OCI-M2 (cell line): ENCODE measurements around the gene CBLC.
"Not testable (repeated sequence)": the region's sequence is repeated elsewhere in the genome, so short reads cannot be mapped to it uniquely, and the experiment has no call there.

Experiments used
- DNase-seq: peaks from one replicate; lab custom pipeline; 2025; ENCODE audit not compliant: unreplicated experiment; lab: John Stamatoyannopoulos, UW

Gene CBLC

DNA sequence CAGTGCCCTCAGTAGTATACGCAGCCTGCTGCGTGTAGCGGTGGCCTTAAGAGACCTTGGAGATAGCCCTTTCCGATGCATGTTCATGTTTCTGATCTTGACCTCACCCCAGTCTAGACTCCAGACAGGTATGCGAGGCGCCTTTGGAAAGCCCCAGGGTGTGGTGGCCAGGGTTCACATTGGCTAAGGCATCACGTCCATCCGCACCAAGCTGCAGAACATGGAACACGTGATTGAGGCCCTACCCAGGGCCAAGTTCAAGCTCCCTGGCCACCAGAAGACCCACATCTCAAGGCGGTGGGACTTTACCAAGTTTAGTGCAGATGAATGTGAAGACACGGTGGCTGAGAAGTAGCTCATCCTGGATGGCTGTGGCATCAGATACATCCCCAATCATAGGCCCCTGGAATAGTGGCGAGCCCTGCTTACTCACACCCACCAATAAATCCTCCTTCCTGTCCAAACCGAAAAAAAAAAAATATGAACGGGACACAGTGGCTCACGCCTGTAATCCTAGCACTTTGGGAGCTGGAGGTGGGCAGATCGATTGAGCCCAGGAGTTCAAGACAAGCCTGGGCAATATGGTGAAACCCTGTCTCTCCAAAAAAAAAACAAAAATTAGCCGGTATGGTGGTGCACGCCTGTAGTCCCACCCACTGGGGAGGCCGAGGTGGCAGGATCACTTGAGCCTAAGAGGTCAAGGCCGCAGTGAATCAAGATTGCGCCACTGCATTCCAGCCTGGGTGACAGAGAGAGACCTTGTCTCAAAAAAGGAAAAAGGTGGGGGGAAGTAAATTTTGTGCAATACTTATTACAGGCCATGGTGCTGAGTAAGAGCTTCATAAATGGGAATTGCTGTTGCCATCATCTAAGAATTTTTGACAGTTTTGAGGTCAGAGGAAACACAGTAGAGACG lies 12.4 kb upstream of the CBLC start:
- DNase-seq: no peak

DNA sequence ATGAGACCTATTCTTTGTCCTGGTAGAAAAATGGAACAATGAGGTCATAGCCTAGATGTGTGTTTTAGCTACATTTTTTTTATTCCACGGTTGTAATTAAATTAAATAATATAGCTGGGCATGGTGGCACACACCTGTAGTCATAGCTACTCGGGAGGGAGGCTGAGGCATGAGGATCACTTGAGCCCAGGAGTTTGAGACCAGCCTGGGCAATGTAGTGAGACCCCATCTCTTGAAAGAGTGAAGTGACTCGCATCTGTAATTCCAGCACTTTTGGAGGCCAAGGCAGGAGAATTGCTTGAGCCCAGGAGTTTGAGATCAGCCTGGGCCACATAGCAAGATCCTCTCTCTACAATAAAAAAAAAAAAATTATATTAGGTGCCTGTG lies 11.7 kb upstream of the CBLC start:
- no peak for DNase-seq

DNA sequence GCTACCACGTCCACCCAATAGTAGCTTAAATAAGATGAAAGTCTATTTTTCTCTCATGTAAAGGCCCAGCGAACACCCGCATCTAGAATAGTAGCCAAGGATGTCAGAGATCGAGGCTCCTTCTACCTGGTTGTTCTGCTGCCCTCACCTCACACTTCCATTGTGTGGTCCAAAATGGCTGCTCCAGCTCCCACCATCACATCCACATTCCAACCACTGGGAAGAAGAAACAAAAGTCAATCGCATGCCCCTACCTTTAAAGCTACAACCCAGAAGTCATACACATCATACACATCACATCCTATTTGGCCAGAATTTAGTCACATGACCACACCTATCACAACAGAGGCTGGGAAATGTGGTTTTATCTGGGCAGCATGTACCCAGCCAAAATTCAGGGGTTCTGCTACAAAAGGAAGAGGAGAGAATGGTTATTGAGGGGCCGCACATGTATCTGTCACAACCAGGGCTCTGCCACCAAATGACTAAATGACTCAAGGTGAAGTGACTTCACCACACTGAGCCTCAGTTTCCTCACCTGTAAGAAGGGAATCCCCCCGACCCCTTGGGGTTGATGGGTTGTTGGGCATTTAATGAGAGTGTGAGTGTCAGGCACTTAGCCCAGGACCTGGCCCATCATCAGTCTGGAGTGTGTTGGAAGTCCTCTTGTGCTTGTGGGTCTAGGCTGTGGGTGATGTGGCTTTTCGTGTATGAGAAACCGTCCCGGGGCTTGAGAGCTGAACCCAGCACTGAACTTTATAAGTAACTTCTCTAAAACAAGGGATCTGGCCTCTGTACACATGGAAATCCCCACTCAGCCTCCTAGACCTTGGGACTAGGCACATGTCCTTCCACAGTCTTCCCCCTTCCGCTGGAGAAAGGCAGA lies 10.2 kb upstream of the CBLC start:
- DNase-seq: no peak

DNA sequence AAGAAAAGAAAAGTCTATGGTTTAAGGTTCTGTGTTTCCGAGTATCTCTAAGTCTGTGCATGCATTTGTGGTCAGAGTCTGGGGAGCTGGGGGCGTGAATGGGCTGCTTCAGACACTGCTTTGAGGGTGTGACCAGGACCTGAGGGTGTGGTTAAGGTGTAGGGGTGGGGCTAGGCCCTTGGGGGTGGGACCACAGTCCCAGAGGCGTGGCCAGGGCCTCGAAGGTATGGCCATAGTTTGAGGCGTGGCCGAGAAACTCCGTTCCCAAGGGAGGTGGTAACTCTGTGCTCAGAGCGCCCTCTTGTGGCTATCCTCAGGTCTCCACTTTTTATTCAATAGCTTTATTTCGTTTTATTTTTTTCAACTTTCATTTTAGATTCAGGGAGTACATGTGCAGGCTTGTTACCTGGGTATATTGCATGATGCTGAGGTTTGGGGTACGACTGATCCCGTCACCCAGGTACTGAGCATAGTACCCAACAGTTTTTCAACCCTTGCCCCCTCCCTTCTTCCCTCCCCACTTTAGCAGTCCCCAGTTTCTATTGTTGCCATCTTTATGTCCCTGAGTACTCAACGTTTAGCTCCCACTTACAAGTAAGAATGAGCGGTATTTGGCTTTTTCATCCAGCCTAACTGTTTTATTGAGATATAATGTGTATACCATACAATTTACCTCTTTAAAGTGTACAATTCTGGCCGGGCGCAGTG lies 7.0 kb upstream of the CBLC start:
- peak; percentile 93 for DNase-seq

DNA sequence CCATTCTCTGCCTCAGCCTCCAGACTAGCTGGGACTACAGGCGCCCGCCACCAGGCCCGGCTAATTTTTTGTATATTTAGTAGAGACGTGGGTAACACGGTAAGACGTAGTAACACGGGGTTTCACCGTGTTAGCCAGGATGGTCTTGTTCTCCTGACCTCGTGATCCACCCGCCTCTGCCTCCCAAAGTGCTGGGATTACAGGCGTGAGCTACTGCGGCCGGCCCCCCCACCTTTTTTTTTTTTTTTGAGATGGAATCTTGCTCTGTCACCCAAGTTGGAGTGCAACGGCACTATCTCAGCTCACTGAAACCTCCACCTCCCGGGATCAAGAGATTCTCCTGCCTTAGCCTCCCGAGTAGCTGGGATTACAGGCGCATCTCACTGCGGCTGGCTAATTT lies 5.5 kb upstream of the CBLC start:
- not testable (repeated sequence) for DNase-seq

DNA sequence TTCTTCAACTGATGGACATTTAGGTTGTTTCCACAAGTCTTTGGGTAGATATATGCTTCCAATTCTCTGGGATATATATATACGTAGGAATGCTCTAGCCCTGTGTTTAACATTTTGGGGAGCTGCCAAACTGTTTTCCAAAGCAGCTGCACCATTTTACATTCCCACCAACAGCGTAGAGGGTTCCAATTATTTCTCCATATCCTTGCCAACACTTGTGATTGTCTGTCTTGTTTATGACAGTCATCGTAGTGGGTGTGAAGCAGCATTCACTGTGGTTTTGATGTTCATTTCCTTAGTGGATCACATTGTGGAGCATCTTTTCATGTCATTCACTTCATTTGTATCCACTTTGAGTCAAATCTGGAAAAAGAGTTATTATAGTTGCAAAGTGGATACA lies 4.7 kb upstream of the CBLC start:
- DNase-seq: no peak

DNA sequence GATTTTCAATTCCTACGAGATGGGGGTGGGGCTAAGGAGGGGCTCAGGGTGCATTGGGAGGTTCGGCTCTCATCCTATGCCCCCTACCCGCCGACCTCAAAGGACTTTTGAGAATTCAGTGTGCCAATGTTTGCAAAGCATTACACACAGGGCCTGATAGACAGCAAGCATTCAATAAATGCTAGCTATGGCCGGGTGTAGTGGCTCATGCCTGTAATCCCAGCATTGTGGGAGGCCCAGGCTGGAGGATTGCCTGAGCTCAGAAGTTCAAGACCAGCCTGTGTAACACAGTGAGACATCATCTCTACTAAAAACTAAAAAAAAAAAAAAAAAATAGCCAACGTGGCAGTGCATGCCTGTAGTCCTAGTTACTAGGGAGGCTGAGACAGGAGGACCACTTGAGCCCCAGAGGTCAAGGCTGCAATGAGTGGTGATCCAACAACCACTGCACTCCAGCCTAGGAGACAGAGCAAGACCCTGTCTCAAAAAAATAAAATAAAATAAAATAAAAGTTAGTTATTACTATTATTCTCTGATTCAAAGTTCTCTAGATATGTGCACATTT lies 1.9 kb upstream of the CBLC start:
- DNase-seq: no peak

DNA sequence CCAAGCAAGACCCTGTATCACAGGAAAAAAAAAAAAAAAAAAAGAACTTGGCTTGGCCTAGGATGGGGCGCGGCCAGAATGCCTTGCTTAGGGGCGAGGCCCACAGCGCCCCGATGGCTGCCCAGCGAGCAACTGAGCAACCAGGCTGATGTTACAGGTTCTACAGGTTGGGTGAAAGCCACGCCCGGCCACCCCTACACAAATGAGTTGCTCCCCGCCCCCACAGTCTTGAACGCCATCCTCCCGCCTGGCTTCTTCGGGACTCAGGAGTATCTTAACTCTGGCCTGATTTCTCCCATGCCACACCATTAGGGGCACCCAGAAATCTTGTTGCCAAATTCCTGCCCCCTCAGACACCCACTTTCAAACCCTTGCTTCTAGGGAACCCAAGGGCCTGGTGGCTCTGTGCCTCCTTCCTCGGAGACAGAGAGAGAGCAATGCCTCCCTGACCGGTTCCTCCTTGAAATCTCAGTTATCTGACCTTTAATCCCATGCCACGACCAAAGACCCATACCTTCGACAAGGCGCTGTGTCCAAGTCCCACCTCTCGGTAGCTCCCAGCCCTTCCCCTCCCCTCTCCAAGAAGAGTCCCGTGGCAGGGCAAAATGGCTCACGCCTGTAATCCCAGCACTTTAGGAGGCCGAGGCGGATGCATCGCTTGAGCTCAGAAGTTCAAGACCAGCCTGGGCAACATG lies 1.1 kb upstream of the CBLC start:
- no peak for DNase-seq

DNA sequence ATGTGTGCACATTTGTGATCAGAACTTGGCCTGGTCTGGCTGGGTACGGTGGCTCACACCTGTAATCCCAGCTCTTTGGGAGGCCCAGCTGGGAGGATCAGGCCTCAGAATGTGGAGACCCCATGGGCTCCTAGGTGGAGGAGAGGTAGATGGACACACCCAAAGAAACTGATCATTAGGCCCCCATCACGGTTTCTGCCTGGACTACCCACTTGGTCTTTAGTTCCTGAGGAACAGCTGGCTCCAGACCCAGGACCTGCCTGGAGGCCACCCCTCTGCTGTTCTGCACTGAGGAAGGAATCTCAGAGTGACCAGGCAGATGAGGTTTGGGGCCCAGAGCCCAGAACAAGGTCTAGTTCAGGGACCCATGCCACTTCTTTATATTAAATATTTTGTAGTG lies 1.5 kb downstream of the CBLC start:
- DNase-seq: no peak

DNA sequence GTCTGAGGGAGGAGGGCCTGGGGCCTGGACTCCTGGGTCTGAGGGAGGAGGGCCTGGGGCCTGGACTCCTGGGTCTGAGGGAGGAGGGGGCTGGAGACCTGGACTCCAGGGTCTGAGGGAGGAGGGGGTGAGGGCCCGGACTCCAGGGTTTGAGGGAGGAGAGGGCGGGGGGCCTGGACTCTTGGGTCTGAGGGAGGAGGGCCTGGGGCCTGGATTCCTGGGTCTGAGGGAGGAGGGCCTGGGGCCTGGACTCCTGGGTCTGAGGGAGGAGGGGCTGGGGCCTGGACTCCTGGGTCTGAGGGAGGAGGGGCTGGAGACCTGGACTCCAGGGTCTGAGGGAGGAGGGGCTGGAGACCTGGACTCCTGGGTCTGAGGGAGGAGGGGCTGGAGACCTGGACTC lies 4.0 kb downstream of the CBLC start:
- not testable (repeated sequence) for DNase-seq

DNA sequence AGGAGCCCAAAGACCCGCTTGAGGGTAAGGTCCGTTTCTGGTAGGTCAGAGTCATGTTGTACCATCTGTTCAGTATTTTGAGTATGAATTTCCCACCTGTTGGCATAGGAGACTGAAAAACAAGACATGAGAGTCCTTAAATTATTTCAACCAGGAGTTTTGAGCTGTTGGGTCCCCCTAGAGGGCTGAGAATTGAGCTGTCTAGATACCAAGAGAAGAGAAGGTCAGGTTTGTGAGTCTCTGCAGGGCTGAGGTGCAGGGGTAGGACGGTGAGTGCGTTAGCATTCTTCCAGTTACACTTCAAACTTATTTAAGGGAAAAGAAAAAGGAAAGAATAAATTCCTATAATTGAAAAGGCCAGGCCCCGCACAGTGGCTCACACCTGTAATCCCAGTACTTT lies 5.0 kb downstream of the CBLC start:
- DNase-seq: no peak

DNA sequence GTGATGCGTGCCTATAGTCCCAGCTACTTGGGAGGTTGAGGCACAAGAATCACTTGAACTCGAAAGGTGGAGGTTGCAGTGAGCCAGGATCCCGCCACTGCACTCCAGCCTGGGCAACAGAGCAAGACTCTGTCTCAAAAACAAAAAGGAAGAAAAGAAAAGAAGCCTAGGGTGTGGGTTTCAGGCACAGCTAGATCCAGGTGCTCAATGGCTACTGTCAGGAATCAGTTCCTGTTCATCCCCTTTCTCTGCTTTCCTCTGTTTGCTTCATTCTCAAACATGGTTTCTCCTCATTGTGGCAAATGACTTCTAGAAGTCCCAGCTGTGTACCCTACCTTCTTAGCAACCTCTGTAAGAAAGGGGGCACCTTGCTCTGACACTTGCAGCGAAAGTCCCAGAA lies 5.9 kb downstream of the CBLC start:
- no peak for DNase-seq

DNA sequence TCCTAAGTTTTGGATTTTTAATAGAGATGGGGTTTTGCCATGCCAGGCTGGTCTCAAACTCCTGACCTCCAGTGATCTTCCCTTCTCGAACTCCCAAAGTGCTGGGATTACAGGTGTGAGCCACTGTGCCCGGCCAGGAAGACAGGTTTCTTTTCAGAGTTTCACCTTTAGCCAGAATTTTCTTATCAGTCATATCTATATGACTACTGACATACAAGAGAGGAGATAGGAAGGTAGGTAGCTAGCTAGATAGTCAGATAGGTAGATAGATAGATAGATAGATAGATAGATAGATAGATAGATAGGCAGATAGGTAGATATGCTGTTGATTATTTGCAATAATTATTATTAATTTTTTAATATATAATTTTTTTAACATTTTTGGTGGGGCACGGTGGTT lies 7.6 kb downstream of the CBLC start:
- no peak for DNase-seq

DNA sequence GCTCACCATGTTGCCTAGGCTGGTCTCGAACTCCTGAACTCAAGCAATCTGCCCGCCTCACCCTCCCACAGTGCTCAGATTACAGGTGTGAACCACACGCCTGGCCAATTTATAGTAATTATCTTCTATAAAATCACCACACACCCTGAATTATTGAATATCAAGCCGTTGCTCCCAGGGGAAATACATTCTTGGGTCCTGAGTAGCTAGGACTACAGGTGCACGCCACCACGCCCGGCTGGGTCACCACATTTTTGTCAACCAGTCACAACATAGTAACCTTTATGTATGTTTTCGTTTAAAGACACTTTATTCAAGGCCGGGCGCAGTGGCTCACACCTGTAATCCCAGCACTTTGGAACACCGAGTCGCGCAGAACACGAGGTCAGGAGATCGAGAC lies 8.3 kb downstream of the CBLC start:
- DNase-seq: no peak

DNA sequence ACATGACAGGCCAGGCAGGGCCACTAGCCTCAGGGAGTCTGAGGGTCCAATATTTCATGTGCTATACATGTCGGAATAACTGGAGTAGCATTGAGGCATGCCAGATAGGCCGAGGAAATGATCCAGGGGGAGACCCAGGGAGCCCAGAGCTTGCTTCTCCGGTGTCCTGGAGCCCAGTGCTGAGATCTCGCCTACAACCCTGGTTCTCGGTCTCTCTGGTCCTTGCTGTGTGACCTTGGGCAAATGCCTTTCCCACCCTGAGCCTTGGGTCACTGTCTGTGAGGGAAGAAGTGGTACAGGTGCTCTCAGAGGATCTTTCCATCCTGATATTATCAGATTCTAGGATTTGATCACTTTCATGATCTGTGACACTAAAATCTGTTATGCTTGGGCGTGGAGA lies 11.3 kb downstream of the CBLC start:
- no peak for DNase-seq

DNA sequence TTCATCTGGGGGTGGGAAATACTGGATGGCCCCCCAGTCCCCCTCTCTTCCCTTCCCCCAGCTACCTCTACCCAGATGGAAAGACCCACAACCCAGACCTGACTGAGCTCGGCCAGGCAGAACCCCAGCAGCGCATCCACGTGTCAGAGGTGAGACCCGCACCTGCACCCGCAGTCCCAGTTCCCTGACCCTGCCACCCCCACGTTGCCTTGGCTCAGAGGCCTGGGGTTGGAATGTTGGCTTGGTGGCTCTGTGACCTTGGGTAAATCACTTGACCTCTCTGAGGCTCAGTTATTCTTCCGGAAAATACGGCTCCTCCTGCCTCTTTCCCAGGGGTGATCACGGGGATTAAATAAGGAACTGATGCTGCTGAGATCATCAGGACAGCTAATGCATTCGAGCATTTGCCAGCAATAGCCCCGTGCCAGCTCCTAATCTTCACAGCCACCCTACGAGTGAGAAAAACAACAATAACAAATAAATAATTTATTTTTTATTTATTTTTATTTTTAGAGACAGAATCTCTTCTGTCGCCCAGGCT lies 12.3 kb downstream of the CBLC start:
- DNase-seq: no peak

DNA sequence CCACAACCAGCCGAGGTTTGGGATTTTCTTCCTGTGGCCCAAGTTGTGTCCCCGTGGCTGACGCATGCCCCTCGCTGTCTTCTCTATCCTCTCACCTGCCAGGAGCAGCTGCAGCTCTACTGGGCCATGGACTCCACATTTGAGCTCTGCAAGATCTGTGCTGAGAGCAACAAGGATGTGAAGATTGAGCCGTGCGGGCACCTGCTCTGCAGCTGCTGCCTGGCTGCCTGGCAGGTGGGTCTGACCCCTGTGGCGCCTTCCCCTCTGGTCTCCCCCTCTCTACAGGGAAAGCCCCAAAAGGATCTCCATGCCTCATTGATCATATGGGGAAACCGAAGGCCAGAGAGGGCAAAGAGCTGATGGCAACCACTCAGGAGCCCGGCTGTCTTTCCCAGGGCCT lies 14.6 kb downstream of the CBLC start:
- DNase-seq: no peak

DNA sequence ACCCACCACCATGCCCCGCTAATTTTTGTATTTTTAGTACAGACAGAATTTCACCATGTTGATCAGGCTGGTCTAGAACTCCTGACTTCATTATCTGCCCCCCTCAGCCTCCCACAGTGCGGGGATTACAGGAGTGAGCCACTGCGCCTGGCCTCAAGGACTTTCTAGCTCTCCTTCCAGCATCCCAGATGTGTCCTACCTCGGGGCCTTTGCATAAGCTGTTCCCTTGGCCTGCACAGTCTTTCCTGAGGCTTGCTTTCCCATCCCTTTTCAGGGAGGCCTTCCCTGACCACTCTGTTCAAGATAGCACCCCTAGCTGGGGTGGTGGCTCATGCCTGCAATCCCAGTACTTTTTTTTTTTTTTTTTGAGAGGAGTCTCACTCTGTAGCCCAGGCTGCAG lies 16.9 kb downstream of the CBLC start:
- DNase-seq: no peak

DNA sequence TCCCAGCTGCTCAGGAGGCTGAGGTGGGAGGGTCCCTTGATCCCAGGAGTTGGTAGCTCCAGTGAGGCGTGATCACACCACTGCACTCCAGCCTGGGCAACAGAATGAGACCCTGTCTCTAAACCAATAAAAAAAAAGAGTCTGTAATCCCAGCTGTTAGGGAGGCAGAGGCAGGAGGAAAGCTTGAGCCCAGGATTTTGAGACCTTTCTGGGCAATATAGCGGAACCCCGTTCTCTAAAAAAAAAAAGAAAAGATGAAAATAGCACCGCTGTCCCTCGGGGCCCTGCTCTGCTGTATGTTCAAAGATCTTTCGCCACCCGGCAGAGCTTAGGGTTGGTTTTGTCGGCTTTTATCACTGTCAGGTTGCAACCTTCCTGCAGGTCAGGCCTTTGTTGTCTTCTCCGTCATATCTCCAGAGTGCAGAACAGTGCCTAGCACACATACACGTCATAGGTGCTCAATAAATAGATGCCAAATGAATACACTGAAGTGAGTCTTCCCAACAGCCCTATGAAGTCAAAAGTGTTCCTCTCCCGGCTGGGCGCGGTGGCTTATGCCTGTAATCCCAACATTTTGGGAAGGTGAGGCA lies 17.8 kb downstream of the CBLC start:
- no peak for DNase-seq

DNA sequence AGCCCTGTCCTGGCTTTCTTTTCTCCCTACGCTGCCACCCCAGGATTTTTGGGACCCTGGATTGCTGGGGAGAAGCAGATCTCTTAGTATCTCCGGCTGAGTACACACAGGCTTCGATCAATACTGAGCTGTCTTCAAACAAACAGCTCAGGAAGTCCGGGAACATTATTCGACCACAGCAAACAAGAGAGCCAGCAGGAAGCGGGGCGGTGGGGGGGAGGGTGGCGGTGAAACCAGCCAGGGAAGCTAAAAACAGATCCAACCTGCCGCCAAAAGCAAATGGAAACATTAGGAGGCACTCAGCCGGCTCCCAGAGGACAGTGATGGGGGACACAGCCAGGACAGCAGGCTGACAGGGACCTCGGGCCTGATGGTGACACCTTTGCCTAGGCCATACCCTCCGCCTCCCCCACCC lies 19.0 kb downstream of the CBLC start:
- DNase-seq: no peak
